Fibroblast of lung (primary cell): ENCODE data around the gene AK5. TPM values are rescaled to one million over a fixed set of nuclear protein-coding genes. Genes with fewer than 3 reads are reported as not detected.
A peak's percentile ranks its signal among the peaks of the same experiment; 100 is the strongest.

Source experiments
- DNase-seq, 2 donors: peaks; one replicate each; pipeline versions ENCODE4 v3.0.0 to v3.0.0-alpha.2; 2010; ENCODE audit warnings: low read depth in 2 of 2
- H2AFZ ChIP-seq: 2 replicates; pipeline ENCODE4 v1.5.1; 2012; ENCODE audit warnings: low read length, control low read depth, inconsistent platforms
- H3K27ac ChIP-seq: 2 replicates; pipeline ENCODE4 v1.5.1; 2011; ENCODE audit warnings: low read length, control low read depth; ENCODE audit not compliant: insufficient read depth
- H3K27me3 ChIP-seq: 2 replicates; pipeline ENCODE4 v1.5.1; 2011; ENCODE audit warnings: mild to moderate bottlenecking, low read length; ENCODE audit not compliant: control insufficient read depth, insufficient read depth
- H3K36me3 ChIP-seq: 2 replicates; pipeline ENCODE4 v1.5.1; 2011; ENCODE audit warnings: low read length; ENCODE audit not compliant: control insufficient read depth, insufficient read depth
- H3K4me1 ChIP-seq: 2 replicates; pipeline ENCODE4 v1.5.1; 2011; ENCODE audit warnings: low read length; ENCODE audit not compliant: control insufficient read depth, insufficient read depth; ENCODE audit errors: extremely low read depth
- H3K4me2 ChIP-seq: 2 replicates; pipeline ENCODE4 v1.5.1; 2011; ENCODE audit warnings: low read length, control low read depth; ENCODE audit not compliant: insufficient read depth; ENCODE audit errors: extremely low read depth
- H3K4me3 ChIP-seq, 4 experiments: fragments of 200-600 bp in 1 of 4; sonication (generic) in 1 of 4; replicated peaks in 1 of 4; 2 replicates each; pipeline ENCODE4 v1.5.1; 2011 to 2016; ENCODE audit warnings: low read length in 4 of 4, low read depth in 3 of 4, mild to moderate bottlenecking in 3 of 4, control low read depth in 2 of 4, inconsistent platforms in 1 of 4, mixed read lengths in 1 of 4; ENCODE audit not compliant: insufficient read depth in 1 of 4; ENCODE audit errors: control extremely low read depth in 1 of 4
- H3K79me2 ChIP-seq: 2 replicates; pipeline ENCODE4 v1.5.1; 2012; ENCODE audit warnings: mild to moderate bottlenecking, low read length, inconsistent platforms; ENCODE audit not compliant: control insufficient read depth, insufficient read depth
- H3K9ac ChIP-seq: 2 replicates; pipeline ENCODE4 v1.5.1; 2011; ENCODE audit warnings: mild to moderate bottlenecking, low read length, control low read depth; ENCODE audit not compliant: insufficient read depth
- H3K9me3 ChIP-seq: 2 replicates; pipeline ENCODE4 v1.5.1; 2012; ENCODE audit warnings: low read depth, low read length; ENCODE audit not compliant: control insufficient read depth, insufficient read depth
- H4K20me1 ChIP-seq: 2 replicates; pipeline ENCODE4 v1.5.1; 2011; ENCODE audit warnings: low read length; ENCODE audit not compliant: control insufficient read depth, insufficient read depth; ENCODE audit errors: extremely low read depth
- EZH2 ChIP-seq: IDR thresholded peaks from 2 replicates; pipeline ENCODE4 v1.5.1; 2012; ENCODE audit warnings: low read length, control low read depth, mild to moderate bottlenecking; ENCODE audit errors: missing control alignments
- polyA plus RNA-seq, 2 donors: library from polyadenylated mRNA; depleted of rRNA in 1 of 2; stranded (reverse) in 1 of 2; unstranded in 1 of 2; fragments of >200 nt; gene quantifications; 2 replicates each; pipeline ENCODE4 v1.2.1, GENCODE V29; 2011 to 2012; ENCODE audit warnings: missing spikeins in 1 of 2
- total RNA-seq: library from RNA; depleted of rRNA; stranded (reverse); fragments of >200 nt; gene quantifications from 2 replicates; pipeline ENCODE4 v1.2.1, GENCODE V29; 2014
- TF ChIP-seq, protein P1 (sequence below), 2 donors: IDR thresholded peaks in 1 of 2; conservative IDR thresholded peaks in 1 of 2; 1 replicate in 1 of 2; 2 replicates in 1 of 2; pipeline ENCODE4 v1.5.1; 2011 to 2012; ENCODE audit warnings: low read length in 2 of 2, control low read depth in 1 of 2, inconsistent platforms in 1 of 2, low read depth in 1 of 2, mild to moderate bottlenecking in 1 of 2

The AK5 gene
- total and polyA plus RNA-seq, 2 donors (not counting 1 experiment from before 2014, with no cell fraction given), result 37.9 to 87.7 TPM

DNA sequence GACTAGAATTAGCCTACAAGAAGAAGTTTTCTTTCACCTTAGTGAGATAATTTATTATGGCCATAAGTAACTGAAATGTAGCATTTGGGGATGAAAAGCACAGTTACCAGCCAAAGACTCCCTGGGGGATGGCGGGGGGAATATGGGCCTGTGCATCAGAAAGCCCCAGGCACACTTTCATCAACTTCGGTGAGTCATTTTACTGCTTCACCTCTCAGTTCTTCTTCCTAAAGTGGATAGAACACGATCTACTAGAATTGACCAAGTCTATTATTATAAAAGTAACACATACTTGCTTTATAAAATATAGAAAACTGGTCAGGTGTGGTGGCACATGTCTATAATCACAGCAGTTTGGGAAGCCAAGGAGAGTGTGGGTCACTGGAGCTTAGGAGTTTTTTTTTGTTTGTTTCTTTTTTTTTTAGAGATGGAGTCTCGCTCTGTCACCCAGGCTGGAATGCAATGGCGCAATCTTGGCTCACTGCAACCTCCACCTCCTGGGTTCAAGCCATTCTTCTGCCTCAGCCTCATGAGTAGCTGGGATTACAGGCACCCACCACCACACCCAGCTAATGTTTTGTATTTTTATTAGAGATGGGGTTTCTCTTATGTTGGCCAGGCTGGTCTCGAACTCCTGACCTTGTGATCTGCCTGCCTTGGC, 258.8 kb downstream of the AK5 start:
- TF ChIP-seq, protein P1, sequence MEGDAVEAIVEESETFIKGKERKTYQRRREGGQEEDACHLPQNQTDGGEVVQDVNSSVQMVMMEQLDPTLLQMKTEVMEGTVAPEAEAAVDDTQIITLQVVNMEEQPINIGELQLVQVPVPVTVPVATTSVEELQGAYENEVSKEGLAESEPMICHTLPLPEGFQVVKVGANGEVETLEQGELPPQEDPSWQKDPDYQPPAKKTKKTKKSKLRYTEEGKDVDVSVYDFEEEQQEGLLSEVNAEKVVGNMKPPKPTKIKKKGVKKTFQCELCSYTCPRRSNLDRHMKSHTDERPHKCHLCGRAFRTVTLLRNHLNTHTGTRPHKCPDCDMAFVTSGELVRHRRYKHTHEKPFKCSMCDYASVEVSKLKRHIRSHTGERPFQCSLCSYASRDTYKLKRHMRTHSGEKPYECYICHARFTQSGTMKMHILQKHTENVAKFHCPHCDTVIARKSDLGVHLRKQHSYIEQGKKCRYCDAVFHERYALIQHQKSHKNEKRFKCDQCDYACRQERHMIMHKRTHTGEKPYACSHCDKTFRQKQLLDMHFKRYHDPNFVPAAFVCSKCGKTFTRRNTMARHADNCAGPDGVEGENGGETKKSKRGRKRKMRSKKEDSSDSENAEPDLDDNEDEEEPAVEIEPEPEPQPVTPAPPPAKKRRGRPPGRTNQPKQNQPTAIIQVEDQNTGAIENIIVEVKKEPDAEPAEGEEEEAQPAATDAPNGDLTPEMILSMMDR (conservative IDR thresholded peaks at IDR 0.05 in 1 of 2, IDR thresholded peaks at IDR 0.05 in 1 of 2; ENCODE audit: low read depth in 1 of 2, low read length in 2 of 2), result no peak
- TF ChIP-seq EZH2, result no peak
- peak; percentile 66 to 80 for DNase-seq
- H3K4me2 ChIP-seq, result peak overlapping the region; percentile 33
- peaks cover 29% of the 10 kb centered on the region for H3K4me1 ChIP-seq
- no peak overlapping the region for H3K4me3 ChIP-seq
- H3K27ac ChIP-seq, result peak overlapping the region; percentile 96
- no peaks in the 10 kb centered on the region for H3K9me3 ChIP-seq
- H3K9ac ChIP-seq, result no peak overlapping the region
- H3K36me3 ChIP-seq, result no peaks in the 10 kb centered on the region
- no peaks in the 10 kb centered on the region for H3K79me2 ChIP-seq
- no peak overlapping the region for H2AFZ ChIP-seq
- no peaks in the 10 kb centered on the region for H4K20me1 ChIP-seq
- no peaks in the 10 kb centered on the region for H3K27me3 ChIP-seq

DNA sequence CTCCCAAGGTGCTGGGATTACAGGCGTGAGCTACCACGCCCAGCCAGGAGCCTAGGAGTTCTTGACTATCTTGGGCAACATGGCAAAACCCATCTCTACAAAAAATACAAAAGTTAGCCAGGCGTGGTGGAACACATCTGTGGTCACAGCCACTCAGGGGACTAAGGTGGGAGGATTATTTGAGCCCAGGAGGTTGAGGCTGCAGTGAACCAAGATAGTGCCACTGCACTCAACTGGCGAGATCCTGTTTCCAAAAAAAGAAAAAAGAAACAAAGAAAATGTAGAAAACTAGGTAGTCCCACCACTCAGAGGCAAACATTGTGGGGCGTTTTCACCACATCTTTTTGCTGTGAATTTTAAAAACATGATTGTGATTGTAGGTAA, 259.3 kb downstream of the AK5 start:
- Histone ChIP-seq H2AFZ (no peak overlapping the region), H3K4me3 (no peak overlapping the region), H3K36me3 (no peaks in the 10 kb centered on the region), H3K79me2 (no peaks in the 10 kb centered on the region), H3K9me3 (no peaks in the 10 kb centered on the region), H3K27ac (peak overlapping the region; percentile 14), H4K20me1 (no peaks in the 10 kb centered on the region), H3K4me2 (no peak overlapping the region), H3K9ac (no peak overlapping the region), H3K4me1 (peaks cover 29% of the 10 kb centered on the region), H3K27me3 (no peaks in the 10 kb centered on the region)
- TF ChIP-seq, protein P1 (conservative IDR thresholded peaks at IDR 0.05 in 1 of 2, IDR thresholded peaks at IDR 0.05 in 1 of 2; ENCODE audit: low read depth in 1 of 2, low read length in 2 of 2), result no peak
- TF ChIP-seq EZH2, result no peak
- DNase-seq, result no peak

DNA sequence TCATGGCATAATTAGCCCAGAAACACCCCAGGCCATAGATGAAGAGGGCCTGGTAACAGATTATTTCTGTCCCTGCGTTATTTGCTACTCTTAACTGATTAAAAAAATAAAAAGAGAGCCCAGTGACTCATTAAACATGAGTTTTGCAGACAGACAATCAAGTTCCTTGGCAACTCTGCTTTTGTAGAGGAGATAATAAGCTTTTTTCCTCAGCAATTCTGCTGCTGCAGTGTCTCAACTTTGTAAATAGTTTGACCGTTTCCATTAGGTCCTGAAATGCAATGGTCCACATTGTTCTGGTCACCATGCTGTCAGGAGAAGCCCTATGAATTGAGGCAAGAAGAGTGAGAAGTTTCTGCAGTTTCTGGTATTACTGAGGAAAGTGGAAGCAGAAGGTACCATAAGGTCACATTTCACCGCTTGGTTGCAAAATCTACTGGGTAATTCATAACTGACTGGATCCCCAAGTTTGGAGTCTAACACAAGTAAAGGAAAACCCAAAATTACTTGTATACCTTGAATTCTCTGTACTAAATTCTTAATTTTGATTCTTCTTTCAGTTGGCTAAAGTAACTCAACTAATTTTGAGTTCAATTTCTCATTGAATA, 261.1 kb downstream of the AK5 start:
- peaks cover 19% of the 10 kb centered on the region for H3K4me1 ChIP-seq
- TF ChIP-seq, protein P1 (conservative IDR thresholded peaks at IDR 0.05 in 1 of 2, IDR thresholded peaks at IDR 0.05 in 1 of 2; ENCODE audit: low read depth in 1 of 2, low read length in 2 of 2), result no peak
- TF ChIP-seq EZH2, result no peak
- no peak overlapping the region for H2AFZ ChIP-seq
- no peaks in the 10 kb centered on the region for H3K79me2 ChIP-seq
- no peaks in the 10 kb centered on the region for H3K27me3 ChIP-seq
- H3K27ac ChIP-seq, result no peak overlapping the region
- no peaks in the 10 kb centered on the region for H3K9me3 ChIP-seq
- H3K4me2 ChIP-seq, result no peak overlapping the region
- H4K20me1 ChIP-seq, result no peaks in the 10 kb centered on the region
- DNase-seq, result peak; percentile 36 to 55
- no peak overlapping the region for H3K4me3 ChIP-seq
- H3K36me3 ChIP-seq, result no peaks in the 10 kb centered on the region
- H3K9ac ChIP-seq, result no peak overlapping the region
